K562 (cell line): ENCODE measurements around the gene NR1H2. TPM values are rescaled to one million over a fixed set of nuclear protein-coding genes. Genes with fewer than 3 reads are reported as not detected.
A peak's percentile ranks its signal among the peaks of the same experiment; 100 is the strongest.

Experiments
- ELK1 ChIP-seq: sonication (generic); formaldehyde crosslinking; IDR thresholded peaks from 2 replicates; pipeline ENCODE4 v1.8.1; 2022; ENCODE audit warnings: missing genetic modification reagents
- HNRNPLL ChIP-seq: fragments of 200-400 bp; formaldehyde crosslinking; IDR thresholded peaks from 2 replicates; pipeline ENCODE4 v1.6.1; 2017; ENCODE audit warnings: low read length, low read depth, mild to moderate bottlenecking; ENCODE audit not compliant: poor library complexity, severe bottlenecking
- HOMEZ ChIP-seq: fragments of 250-450 bp; sonication (Bioruptor Pico); IDR thresholded peaks from 2 replicates; pipeline ENCODE4 v1.4.0; 2020; ENCODE audit warnings: mild to moderate bottlenecking, moderate library complexity
- IRF2 ChIP-seq: sonication (generic); formaldehyde crosslinking; IDR thresholded peaks from 2 replicates; pipeline ENCODE4 v1.8.1; 2022; ENCODE audit warnings: mild to moderate bottlenecking, missing genetic modification reagents
- MIER1 ChIP-seq: fragments of 450-650 bp; IDR thresholded peaks from 2 replicates; pipeline ENCODE4 v1.6.1; 2016; ENCODE audit warnings: antibody characterized with exemption, mild to moderate bottlenecking, low read depth
- MTA2 ChIP-seq: fragments of 450-650 bp; IDR thresholded peaks from 2 replicates; pipeline ENCODE4 v1.6.1; 2016; ENCODE audit warnings: low read depth
- POLR2G ChIP-seq: fragments of 200-400 bp; formaldehyde crosslinking; IDR thresholded peaks from 2 replicates; pipeline ENCODE4 v1.6.1; 2017; ENCODE audit warnings: low read depth, mild to moderate bottlenecking, antibody characterized with exemption, low read length, moderate library complexity
- XRCC5 ChIP-seq: fragments of 200-400 bp; formaldehyde crosslinking; IDR thresholded peaks from 2 replicates; pipeline ENCODE4 v1.6.1; 2017; ENCODE audit warnings: low read depth, mild to moderate bottlenecking, low read length
- ZNF146 ChIP-seq: IDR thresholded peaks from one replicate; pipeline ENCODE4 v1.6.1; 2018; ENCODE audit warnings: missing compliant biosample characterization; ENCODE audit not compliant: unreplicated experiment
- ZNF174 ChIP-seq: fragments of 250-450 bp; sonication (Bioruptor Pico); IDR thresholded peaks from 2 replicates; pipeline ENCODE4 v1.4.0; 2020; ENCODE audit warnings: mild to moderate bottlenecking
- ZNF23 ChIP-seq: fragments of 250-450 bp; sonication (Bioruptor Pico); IDR thresholded peaks from 2 replicates; pipeline ENCODE4 v1.4.0; 2020; ENCODE audit warnings: mild to moderate bottlenecking
- polyA plus RNA-seq, 8 experiments: library from polyadenylated mRNA; depleted of rRNA in 4 of 8; stranded (reverse) in 5 of 8; unstranded in 3 of 8; fragments of >200 nt; fragmentation: Nextera tagmentation in 2 of 8; fragmentation: Illumina TruSeq in 1 of 8; extraction: Ambion mirVana in 2 of 8; extraction: Trizol in 1 of 8; gene quantifications; 2 replicates each; pipeline versions ENCODE4 v1.2.1 to v1.2.3, GENCODE V29; 2011 to 2014; ENCODE audit warnings: inconsistent platforms in 1 of 8, missing spikeins in 1 of 8
- total RNA-seq, 7 experiments: library from RNA; depleted of rRNA in 6 of 7; stranded (reverse); fragments of >200 nt in 6 of 7; fragmentation: Illumina TruSeq in 2 of 7; extraction: Trizol in 2 of 7; gene quantifications; 2 replicates each; pipeline versions ENCODE4 v1.2.1 to v1.2.3, GENCODE V29; 2011 to 2021; ENCODE audit warnings: low replicate concordance in 1 of 7
- TF ChIP-seq, protein P1 (sequence below): sonication (generic); formaldehyde crosslinking; IDR thresholded peaks from 2 replicates; pipeline ENCODE4 v1.8.0; 2022; ENCODE audit warnings: mild to moderate bottlenecking, missing genetic modification reagents
- TF ChIP-seq, protein P2 (sequence below), 2 experiments: fragments of 450-650 bp; IDR thresholded peaks; 2 replicates each; pipeline ENCODE4 v1.6.1; 2016; ENCODE audit warnings: mild to moderate bottlenecking in 2 of 2, borderline replicate concordance in 1 of 2, low read depth in 1 of 2, moderate library complexity in 1 of 2

NR1H2 gene
- total and polyA plus RNA-seq, 9 of the 15 experiments (the other 6 are each of a cell fraction or from before 2014, with no cell fraction given), result 0.11 to 73.8 (median 24.0) TPM

GRCh38 chr19:50392759-50393158 is 16.5 kb downstream of the NR1H2 start (continued):
- TF ChIP-seq HOMEZ, result no peak
- no peak for TF ChIP-seq ZNF174
- TF ChIP-seq, protein P1, sequence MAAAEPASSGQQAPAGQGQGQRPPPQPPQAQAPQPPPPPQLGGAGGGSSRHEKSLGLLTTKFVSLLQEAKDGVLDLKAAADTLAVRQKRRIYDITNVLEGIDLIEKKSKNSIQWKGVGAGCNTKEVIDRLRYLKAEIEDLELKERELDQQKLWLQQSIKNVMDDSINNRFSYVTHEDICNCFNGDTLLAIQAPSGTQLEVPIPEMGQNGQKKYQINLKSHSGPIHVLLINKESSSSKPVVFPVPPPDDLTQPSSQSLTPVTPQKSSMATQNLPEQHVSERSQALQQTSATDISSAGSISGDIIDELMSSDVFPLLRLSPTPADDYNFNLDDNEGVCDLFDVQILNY (CRISPR knock-in tag), result no peak
- no peak for TF ChIP-seq XRCC5
- TF ChIP-seq, protein P2, sequence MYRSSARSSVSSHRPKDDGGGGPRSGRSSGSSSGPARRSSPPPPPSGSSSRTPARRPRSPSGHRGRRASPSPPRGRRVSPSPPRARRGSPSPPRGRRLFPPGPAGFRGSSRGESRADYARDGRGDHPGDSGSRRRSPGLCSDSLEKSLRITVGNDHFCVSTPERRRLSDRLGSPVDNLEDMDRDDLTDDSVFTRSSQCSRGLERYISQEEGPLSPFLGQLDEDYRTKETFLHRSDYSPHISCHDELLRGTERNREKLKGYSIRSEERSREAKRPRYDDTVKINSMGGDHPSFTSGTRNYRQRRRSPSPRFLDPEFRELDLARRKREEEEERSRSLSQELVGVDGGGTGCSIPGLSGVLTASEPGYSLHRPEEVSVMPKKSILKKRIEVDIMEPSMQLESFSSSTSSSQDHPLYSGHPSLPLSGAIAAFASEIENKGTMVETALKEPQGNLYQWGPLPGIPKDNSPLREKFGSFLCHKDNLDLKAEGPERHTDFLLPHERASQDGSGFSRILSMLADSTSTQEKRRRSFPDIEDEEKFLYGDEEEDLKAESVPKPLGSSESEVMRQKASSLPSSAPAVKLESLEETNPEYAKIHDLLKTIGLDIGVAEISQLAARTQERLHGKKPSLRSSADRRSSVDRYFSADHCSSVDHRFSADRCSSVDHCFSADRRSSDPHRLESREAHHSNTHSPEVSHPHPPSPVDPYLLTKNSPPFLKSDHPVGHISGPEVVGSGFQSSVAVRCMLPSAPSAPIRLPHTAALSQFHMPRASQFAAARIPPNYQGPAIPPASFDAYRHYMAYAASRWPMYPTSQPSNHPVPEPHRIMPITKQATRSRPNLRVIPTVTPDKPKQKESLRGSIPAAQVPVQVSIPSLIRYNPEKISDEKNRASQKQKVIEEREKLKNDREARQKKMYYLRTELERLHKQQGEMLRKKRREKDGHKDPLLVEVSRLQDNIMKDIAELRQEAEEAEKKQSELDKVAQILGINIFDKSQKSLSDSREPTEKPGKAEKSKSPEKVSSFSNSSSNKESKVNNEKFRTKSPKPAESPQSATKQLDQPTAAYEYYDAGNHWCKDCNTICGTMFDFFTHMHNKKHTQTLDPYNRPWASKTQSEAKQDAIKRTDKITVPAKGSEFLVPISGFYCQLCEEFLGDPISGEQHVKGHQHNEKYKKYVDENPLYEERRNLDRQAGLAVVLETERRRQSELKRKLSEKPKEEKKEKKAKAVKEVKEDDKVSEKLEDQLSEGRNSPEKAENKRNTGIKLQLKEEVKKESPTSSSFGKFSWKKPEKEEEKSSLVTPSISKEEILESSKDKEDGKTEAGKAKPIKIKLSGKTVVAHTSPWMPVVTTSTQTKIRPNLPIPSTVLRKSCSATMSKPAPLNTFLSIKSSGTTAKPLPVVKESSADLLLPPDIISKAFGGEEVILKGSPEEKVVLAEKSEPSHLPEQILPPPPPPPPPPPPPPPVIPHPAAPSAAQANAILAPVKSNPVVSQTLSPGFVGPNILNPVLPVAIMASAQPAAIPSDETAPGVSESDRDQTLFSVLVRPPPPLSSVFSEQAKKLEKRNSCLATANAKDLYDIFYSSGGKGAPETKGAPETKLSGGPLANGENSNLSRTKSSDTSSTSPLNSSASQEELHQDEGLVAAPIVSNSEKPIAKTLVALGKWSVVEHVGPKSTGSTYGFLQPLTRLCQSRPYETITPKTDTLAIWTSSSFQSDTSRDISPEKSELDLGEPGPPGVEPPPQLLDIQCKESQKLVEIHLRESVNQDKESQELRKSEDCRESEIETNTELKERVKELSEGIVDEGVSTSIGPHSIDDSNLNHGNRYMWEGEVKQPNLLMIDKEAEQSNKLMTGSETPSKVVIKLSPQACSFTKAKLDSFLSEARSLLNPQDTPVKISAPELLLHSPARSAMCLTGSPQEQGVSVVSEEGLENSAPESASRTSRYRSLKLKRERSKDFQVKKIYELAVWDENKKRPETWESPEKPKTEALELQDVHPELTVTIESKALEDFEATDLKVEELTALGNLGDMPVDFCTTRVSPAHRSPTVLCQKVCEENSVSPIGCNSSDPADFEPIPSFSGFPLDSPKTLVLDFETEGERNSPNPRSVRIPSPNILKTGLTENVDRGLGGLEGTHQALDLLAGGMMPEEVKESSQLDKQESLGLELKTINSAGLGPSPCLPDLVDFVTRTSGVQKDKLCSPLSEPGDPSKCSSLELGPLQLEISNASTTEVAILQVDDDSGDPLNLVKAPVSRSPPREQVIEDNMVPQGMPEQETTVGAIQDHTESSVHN (IDR thresholded peaks at IDR 0.05; ENCODE audit: borderline replicate concordance in 1 of 2, low read depth in 1 of 2), result no peak
- TF ChIP-seq MTA2, result no peak
- TF ChIP-seq ZNF146, result peak; percentile 23
- TF ChIP-seq POLR2G, result no peak
- no peak for TF ChIP-seq IRF2 (CRISPR knock-in tag)
- no peak for TF ChIP-seq ZNF23 (CRISPR knock-in tag)
- TF ChIP-seq ELK1 (CRISPR knock-in tag), result no peak
- no peak for TF ChIP-seq MIER1
- TF ChIP-seq HNRNPLL, result no peak
